Suprapubic skin (tissue), 3 donors: ENCODE results near the gene CSN2.

Experiments
- CTCF ChIP-seq, 2 donors: fragments of 200-600 bp in 1 of 2; fragments of 450-650 bp in 1 of 2; sonication (generic) in 1 of 2; IDR thresholded peaks; one replicate each; pipeline ENCODE4 v1.5.1; 2016 to 2019; ENCODE audit warnings: antibody characterized with exemption in 2 of 2, mild to moderate bottlenecking in 1 of 2, moderate library complexity in 1 of 2
- EP300 ChIP-seq: sonication (generic); formaldehyde crosslinking; IDR thresholded peaks from one replicate; pipeline ENCODE4 v1.6.1; 2017; ENCODE audit warnings: antibody characterized with exemption
- POLR2A ChIP-seq, 2 donors: fragments of 450-650 bp; IDR thresholded peaks; one replicate each; pipeline ENCODE4 v1.6.1; 2017; ENCODE audit warnings: antibody characterized with exemption in 2 of 2, mild to moderate bottlenecking in 2 of 2, moderate library complexity in 2 of 2

DNA sequence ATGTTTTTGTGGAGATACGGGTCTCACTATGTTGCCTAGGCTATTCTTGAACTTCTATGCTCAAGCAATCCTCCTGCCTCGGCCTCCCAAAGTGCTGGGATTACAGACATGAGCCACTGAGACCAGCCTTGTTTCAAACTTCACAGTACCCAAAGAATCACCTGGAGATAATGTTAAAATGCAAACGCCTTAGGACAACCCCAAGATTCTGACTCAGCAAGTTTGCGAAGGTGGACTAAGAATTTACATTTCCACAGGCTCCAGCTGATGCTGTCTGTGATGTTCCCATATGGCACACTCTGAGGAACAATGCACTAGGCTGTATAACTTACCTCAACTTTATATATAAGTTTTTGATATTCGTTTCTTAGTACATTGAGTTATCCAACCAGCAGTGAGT lies 29.3 kb upstream of the CSN2 start:
- TF ChIP-seq CTCF (IDR thresholded peaks at IDR 0.05) (no peak), EP300 (no peak), POLR2A (IDR thresholded peaks at IDR 0.05) (no peak)
